Stimulated activated CD4-positive, alpha-beta T cell treated with anti-CD3 and anti-CD28 coated beads, Interleukin-15, amount 100 ng/mL, for 48 hours (primary cell): ENCODE data around the gene CLEC4G.

ENCODE experiments used
- DNase-seq, 2 donors: peaks; one replicate each; pipeline ENCODE4 v3.0.0-alpha.2; 2020; ENCODE audit warnings: low read depth in 2 of 2

The CLEC4G gene

DNA sequence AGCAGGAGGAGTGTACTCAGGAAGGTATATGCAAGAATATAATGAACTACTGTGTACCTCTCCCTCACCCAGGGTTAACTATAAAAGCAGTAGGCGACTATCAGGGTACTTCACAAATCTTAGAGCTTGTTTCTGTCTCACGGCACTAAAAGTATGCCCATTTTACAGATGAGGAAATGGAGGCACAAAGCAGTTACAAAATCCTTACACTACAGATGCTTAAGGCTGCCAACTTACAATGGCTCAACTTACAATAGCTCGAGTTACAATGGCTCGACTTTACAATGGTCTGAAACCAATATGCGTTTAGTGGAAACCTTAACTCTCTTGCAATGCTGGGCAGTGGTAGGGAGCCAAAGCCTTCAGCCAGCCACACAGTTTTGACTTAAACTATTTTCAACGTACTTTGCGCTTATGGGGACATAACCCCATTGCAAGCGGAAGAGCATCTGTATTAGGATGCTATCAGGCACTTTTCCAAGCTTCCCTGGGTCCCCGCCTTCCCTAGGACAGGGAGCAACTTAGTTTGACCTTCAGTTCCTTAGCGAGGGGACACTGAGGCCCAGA is 34.1 kb downstream of the CLEC4G start:
- DNase-seq, result no peak

DNA sequence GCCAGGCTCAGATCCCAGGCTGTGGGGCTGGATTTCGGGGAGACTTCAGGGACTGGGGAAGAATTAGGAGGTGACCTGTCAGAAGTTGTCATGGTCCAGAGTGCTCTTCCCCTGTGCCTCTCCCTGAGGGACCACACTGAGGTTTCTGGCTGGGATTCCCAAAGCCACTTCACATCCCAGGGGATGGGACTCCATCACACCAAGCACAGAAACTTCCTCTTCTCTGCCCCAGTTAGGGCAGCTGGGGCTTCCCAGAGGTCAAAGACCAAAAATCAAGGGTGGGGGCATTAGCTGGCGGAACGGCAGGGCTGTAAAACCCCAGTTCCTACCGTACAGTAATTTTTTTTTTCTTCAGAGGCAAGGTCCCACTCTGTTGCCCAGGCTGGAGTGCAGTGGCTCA is 37.4 kb downstream of the CLEC4G start:
- no peak for DNase-seq

DNA sequence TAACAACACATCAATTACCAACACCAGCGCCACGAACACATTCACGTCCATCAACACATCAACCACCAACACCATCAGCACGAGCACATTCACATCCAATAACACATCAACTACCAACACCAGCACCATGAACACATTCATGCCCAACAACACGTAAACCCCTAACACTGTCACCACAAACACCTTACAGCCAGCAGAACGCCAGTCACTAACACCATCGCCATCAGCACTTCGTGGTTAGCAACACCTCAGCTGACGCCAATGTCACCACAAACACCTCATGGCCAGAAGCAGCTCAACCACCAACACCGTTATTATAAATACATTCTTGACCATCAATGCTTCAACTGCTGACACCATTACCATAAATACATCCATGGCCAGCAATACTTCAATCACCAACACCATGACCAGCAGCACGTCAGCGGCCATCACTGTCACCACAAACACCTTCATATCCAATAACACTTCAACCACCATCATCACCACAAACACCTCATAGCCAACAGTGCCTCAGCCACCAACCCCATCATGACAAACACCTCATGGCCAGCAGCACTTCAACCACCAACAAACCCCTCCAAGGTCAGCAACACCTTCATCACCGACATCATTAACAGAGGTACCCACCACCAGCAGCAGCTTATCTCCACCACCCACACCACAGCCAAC is 39.4 kb downstream of the CLEC4G start:
- no peak for DNase-seq

DNA sequence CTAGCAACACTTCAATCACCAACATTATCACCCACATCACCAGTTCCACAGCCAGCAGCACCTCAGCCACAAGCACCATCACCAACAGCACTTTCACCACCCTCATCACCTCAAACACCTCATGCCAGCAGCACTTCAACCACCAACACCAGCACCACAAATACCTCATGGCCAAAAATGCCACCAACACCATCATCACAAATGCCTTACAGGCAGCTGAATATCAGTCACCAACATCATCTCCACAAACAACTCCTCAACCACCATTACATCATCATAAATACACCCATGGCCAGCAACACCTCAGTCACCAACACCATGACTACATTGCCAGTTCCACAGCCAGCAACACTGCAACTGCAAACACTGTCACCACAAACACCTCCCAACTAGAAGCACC is 40.4 kb downstream of the CLEC4G start:
- no peak for DNase-seq

DNA sequence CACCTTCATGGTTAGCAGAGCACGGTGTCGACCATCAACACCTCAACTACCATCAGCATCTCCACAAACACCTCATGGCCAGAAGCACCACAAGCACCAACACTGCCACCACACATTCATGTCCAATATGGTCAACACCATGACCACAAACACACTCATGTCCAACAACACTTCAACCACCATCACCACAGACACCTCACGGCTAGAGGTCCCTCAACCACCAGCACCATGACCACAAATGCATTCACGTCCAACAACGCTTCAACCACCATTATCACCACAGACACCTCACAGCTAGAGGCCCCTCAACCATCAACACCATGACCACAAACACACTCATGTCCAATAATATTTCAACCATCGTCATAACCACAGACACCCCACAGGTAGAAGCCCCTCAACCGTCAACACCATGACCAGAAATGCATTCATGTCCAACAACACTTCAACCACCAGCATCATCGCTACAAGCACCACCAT is 41.1 kb downstream of the CLEC4G start:
- DNase-seq, result no peak

DNA sequence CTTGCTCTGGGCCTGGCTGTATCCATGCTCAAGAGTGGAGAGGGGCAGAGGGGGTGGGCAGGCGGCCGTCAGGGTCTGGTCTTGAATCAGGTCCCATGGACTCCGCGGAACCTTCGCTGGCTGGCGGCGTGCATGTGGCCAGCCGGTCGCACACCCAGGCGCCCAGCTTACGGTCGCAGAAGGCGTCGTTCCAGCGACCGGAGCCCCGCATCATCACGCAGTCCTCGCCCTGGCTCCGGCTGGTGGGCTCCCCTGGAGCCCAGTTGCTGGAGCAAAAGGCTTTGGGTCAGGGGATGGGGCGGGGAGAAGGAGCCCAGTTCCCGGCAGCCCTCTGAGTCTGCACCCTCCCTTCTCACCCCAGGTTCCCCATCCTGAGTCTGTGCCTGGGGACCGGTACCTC is 42.7 kb downstream of the CLEC4G start:
- DNase-seq, result no peak

DNA sequence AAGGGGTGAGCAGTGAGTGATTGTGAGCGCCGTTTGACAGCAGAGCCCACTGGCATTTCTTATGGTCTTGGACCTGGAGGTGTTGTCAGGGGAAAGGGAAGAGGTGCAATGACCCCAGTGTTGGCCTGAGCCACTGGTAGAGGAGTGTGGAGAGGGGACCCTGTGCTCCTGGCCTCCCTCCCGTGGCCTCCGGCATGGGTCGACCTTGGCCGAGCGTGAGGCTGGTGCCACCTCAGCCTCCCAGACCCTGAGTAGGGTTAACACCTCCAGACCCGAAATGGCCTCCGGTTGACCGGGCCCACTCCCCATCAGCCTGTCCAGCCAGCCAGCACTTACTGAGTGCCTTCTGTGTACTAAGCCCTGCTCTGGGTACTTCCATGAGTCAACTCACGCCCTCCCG is 44.7 kb downstream of the CLEC4G start:
- DNase-seq, result no peak

DNA sequence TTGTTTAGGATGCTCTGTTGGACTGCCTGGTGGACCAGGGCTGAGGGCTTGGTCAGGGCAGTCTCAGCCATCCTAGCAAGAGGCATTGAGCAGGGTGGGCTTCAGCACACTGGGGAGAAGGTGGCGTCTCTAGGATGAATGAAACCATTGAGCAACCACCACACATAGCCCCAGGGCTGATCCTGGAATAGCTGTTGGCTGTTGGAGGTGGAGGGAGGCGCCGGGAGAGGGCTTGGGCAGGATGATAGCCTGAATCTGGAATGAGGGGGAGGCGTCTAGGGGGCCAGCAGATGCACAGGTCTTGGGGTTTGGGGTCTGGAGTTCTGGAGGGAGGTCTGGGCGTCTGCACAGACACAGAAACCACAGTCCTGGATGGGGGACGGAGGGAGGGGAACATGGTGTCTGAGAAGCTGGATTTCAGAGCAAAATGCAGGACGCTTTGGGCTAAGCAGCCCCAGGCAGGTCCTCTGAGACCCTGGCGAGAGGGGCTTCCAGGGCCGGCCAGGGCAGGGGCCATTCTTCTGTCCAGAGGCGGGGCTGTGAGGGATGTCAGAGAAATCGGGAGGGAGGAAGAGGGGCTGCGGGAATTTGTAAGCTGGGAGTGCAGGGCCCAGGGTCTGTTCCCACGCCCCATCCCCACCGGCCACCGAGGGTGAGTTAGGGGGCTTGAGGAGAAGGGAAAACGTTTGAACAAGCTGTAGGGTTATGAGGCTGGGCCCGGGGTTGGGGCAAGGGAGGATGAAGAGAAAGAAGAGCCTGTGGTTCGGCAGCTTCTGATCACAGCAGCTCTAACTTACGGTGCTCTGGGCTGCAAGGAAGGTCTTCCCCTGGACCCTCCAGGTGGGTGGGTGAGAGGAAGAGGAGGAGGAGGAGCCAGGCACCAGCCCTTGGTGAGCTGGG is 46.1 kb downstream of the CLEC4G start:
- no peak for DNase-seq

DNA sequence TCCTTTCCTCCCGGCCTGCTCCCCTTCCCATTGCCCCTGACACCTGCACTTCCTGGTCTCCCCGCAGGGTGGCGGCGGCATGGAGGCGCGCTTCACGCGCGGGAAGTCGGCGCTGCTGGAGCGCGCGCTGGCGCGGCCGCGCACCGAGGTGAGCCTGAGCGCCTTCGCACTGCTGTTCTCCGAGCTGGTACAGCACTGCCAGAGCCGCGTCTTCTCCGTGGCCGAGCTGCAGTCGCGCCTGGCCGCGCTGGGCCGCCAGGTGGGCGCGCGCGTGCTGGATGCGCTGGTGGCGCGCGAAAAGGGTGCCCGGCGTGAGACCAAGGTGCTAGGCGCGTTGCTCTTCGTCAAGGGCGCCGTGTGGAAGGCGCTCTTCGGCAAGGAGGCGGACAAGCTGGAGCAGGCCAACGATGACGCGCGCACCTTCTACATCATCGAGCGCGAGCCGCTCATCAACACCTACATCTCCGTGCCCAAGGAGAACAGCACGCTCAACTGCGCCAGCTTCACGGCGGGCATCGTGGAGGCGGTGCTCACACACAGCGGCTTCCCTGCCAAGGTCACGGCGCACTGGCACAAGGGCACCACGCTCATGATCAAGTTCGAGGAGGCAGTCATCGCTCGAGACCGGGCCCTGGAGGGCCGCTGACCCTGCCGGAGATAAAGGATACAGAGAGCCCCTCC is 49.6 kb downstream of the CLEC4G start:
- DNase-seq, result no peak

DNA sequence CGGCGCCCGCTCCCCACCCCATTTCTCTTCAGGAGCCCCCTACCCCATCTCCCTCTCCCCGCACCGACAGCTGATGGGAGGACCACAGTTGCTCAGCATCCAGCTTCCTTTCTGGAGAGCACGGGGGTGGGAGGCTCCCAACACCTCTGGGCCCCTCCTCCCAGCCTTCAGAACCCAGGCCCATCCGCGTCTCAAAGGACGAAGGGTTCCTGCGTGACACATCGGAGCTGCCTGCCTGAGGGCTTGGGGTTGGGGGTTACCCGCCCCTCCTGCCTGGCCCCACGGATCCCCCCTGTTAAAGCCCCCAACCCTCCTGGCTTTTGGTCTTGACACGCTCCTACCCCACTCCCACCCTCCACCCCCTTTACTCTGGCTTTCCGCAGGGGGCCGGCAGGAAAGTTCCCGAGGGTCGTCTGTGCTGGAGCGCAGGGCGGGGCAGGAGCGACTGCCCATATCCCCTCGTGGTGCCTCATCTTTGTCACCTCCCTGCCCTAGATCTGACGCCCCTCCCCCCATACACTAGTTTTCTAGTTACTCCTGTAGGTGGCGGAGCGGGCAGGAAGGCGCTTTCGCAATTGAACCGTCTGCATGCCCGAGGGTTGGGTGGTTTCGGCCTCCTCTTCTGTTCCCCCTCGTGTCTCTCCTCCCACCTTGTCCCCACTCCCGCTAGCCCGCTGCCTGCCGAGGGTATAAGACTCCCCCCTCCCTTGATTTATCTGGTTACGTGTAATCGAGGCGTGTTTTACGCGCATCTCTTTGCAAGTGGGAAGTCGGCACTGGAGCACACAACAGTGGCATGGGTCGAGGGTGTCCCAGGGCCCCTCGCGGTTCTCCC is 50.4 kb downstream of the CLEC4G start:
- peak; percentile 87 to 90 for DNase-seq

DNA sequence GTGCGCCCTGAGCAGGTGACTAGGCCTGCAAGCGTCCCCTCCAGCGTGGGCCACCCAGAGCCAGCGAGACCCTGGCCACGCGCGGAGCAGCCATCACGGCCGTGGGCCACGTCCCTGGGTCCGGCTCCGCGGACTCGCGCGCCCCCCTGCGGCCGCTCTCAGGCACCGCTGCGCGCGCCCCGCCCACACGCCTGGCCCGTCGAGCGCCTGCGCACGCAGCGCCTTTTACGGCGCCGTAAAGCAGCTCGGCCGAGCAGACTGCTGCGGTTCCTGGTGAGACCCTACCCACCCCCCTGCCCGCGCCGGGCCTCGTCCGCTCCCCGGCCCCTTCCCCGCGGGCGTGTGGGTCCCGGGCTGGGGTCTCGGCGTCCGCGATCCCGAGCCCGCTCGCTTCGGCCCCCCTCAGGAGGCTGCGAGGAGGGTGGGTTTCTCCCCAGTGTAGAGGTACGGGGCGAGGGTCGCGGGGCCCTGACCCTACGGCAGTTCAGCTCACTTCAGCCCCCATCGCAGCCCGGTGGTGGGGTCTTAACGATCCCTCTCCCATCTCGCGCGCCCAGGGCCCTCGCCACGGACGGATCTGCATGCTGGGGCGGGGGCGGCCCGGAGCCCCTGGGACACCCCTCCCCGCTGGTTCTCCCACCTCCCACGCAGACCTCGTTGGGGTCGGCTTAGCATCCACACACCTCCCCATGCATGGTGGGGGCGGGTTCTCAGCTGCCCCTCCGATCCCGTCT is 51.1 kb downstream of the CLEC4G start, which contains the start of gene TRAPPC5:
Gene TRAPPC5 (plus strand): TSS at position 228 of the 734 bp plus-strand sequence. CDS start 1,421 bp downstream, outside the sequence.
- peak; percentile 68 to 84 for DNase-seq

DNA sequence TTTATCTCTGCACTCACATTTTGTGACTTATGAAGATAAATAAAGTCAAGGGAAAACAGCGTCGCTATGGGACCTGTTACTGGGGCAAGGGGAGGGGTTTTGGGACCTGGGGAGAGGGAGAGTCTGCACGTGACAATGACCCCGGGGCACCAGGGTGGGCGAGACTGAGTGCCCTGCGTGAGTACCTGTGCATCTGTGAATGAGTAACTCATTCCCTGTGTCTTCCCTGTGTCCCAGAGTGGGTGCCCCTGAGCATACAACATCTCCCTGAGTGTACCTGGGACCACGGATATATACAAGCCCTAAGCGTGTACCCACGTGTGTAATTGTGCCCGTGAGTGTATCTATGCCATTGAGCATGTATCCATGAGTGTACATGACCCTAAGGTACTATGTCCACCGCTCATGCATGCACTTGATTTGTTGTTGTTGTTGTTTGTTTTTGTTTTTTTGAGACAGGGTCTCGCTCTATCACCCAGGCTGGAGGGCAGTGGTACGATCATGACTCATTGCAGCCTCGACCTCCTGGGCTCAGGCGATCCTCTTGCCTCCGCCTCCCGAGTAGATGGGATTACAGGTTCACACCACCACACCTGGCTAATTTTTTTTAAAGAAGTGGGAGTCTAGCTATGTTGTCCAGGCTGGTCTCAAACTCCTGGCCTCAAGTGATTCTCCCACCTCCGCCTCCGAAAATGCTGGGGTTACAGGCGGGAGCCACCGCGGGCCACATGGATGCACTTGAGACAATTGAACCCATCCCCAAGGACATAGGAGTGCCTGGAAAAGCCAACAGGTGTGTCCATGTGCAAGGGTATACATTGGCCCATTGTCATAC is 51.9 kb downstream of the CLEC4G start:
- DNase-seq, result no peak

DNA sequence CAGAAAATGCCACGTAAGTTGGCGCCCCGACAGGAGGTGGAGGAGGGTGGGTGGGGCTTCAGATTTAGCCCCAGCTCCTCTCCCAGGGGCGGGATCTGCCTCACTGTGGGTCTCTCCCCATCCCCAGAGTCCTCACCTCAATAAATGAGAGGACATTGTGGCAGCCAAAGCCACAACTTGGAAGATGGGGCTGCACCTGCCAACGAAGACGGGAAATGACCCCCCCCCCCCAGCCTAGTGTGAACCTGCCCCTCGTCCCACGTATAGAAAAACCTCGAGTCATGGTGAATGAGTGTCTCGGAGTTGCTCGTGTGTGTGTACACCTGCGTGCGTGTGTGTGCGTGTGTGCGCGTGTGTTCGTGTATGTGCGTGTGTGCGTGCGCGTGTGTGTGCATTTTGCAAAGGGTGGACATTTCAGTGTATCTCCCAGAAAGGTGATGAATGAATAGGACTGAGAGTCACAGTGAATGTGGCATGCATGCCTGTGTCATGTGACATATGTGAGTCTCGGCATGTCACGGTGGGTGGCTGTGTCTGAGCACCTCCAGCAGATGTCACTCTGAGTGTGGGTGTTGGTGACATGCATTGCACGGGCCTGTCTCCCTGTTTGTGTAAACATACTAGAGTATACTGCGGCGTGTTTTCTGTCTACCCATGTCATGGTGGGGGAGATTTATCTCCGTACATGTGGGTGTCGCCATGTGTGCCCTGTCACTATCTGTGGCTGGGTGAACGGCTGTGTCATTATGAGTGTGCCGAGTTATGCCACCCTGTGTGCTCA is 52.7 kb downstream of the CLEC4G start:
- peak; percentile 48 to 56 for DNase-seq
